Activated CD8-positive, alpha-beta T cell treated with anti-CD3 and anti-CD28 coated beads for 36 hours (primary cell): ENCODE results near the gene TRAPPC4. TPM values are rescaled to one million over a fixed set of nuclear protein-coding genes. Genes with fewer than 3 reads are reported as not detected.

Experiments
- ATAC-seq: fragments of 200-7000 bp; cut with Tn5 transposase; one replicate; pipeline ENCODE4 v1.10.0; 2021; ENCODE audit warnings: mild to moderate bottlenecking, moderate library complexity
- CTCF ChIA-PET: fragments of 350-600 bp; sonication (Branson Sonifier 250); formaldehyde crosslinking; loops from one replicate; lab custom pipeline; 2021; ENCODE audit warnings: antibody characterized with exemption; lab: Charles Lee
- POLR2A ChIA-PET: fragments of 350-600 bp; sonication (Branson Sonifier 250); formaldehyde crosslinking; loops from one replicate; lab custom pipeline; 2021; ENCODE audit warnings: antibody characterized with exemption; lab: Charles Lee
- DNase-seq: peaks from one replicate; pipeline ENCODE4 v3.0.0-alpha.2; 2020
- H3K27ac Mint-ChIP-seq: one replicate; pipeline ENCODE4 v1.8.0; 2021; ENCODE audit warnings: mild to moderate bottlenecking, mixed read lengths
- H3K27me3 Mint-ChIP-seq: one replicate; pipeline ENCODE4 v1.8.0; 2021; ENCODE audit warnings: mixed read lengths
- H3K36me3 Mint-ChIP-seq: one replicate; pipeline ENCODE4 v1.8.0; 2021; ENCODE audit warnings: low read depth, mixed read lengths
- H3K4me1 Mint-ChIP-seq: one replicate; pipeline ENCODE4 v1.8.0; 2021; ENCODE audit warnings: low read depth, mixed read lengths
- H3K4me3 Mint-ChIP-seq: one replicate; pipeline ENCODE4 v1.8.0; 2021; ENCODE audit warnings: mild to moderate bottlenecking, moderate library complexity, mixed read lengths
- H3K9me3 Mint-ChIP-seq: one replicate; pipeline ENCODE4 v1.8.0; 2021; ENCODE audit warnings: mixed read lengths
- CTCF ChIP-seq: fragments of 200-600 bp; IDR thresholded peaks from one replicate; pipeline ENCODE4 v1.8.0; 2022; ENCODE audit warnings: antibody characterized with exemption, mild to moderate bottlenecking
- intact Hi-C: fragments of 100-400 bp; cut with micrococcal nuclease; formaldehyde crosslinking; loops from one replicate; pipeline ENCODE4 v1.10.0; 2022
- total RNA-seq, 2 experiments: library from RNA; stranded (reverse); gene quantifications; one replicate each; pipeline ENCODE4 v1.2.3, GENCODE V29; 2021

TRAPPC4 gene
- total RNA-seq, 2 experiments from 2014 or later, result 69.5 to 71.4 TPM

GRCh38 chr11:119028346-119029068 lies 9.9 kb downstream of the TRAPPC4 start:
- intact Hi-C loops, result no loop called here
- ChIA-PET POLR2A (interaction anchor here (0.6 to 8.4 kb wide), 6 partner anchors 11 to 168 kb away, joined by 3 to 98 read pairs (median 3); partner anchors contain the start of genes CENATAC, RPS25 and TRAPPC4), CTCF (no interaction called here)
- Mint-ChIP-seq H3K9me3 (no peaks in the 10 kb centered on the region), H3K27me3 (no peaks in the 10 kb centered on the region), H3K36me3 (peaks cover 33% of the 10 kb centered on the region), H3K4me1 (peaks cover 40% of the 10 kb centered on the region), H3K4me3 (peak overlapping the region; percentile 70), H3K27ac (peak overlapping the region; percentile 90)
- no peak for DNase-seq
- TF ChIP-seq CTCF, result no peak
- no peak for ATAC-seq

- Mint-ChIP-seq H3K36me3 (peaks cover 28% of the 10 kb centered on the region), H3K4me1 (peaks cover 37% of the 10 kb centered on the region), H3K4me3 (peak overlapping the region; percentile 70), H3K27me3 (no peaks in the 10 kb centered on the region), H3K27ac (peak overlapping the region; percentile 90), H3K9me3 (no peaks in the 10 kb centered on the region)
- POLR2A ChIA-PET, result interaction anchor here (0.6 to 8.4 kb wide), 5 partner anchors 12 to 57 kb away, joined by 3 to 98 read pairs (median 3); partner anchors contain the start of genes CENATAC, RPS25 and TRAPPC4
- CTCF ChIA-PET, result no interaction called here
- TF ChIP-seq CTCF, result no peak
- DNase-seq, result no peak
- ATAC-seq, result no peak
- intact Hi-C loops, result no loop called here
Measured at GRCh38 chr11:119029069-119029339, 10.4 kb downstream of the TRAPPC4 start.

- peaks cover 25% of the 10 kb centered on the region for H3K36me3 Mint-ChIP-seq
Measured at GRCh38 chr11:119029340-119030028, 10.9 kb downstream of the TRAPPC4 start.

GRCh38 chr11:119030029-119030328 lies 11.4 kb downstream of the TRAPPC4 start:
- H3K4me1 Mint-ChIP-seq, result peaks cover 28% of the 10 kb centered on the region
- DNase-seq (no peak), ATAC-seq (no peak)
- H3K9me3 Mint-ChIP-seq, result no peaks in the 10 kb centered on the region
- no peak for TF ChIP-seq CTCF
- ChIA-PET POLR2A (interaction anchor here (0.8 to 8.4 kb wide), 12 partner anchors 13 to 91 kb away, joined by 3 to 98 read pairs (median 4); partner anchors contain the start of genes CENATAC, DPAGT1, HINFP and RPS25), CTCF (interaction anchor here (0.7 to 2.7 kb wide), 7 partner anchors 11 to 167 kb away, joined by 3 to 20 read pairs (median 5); partner anchors contain the start of genes HYOU1, RPS25 and VPS11)
- peak overlapping the region; percentile 70 for H3K4me3 Mint-ChIP-seq
- no peaks in the 10 kb centered on the region for H3K27me3 Mint-ChIP-seq
- H3K27ac Mint-ChIP-seq, result peak overlapping the region; percentile 90
- peaks cover 24% of the 10 kb centered on the region for H3K36me3 Mint-ChIP-seq
- intact Hi-C loops, result no loop called here

More at GRCh38 chr11:119029340-119030028, 10.9 kb downstream of the TRAPPC4 start:
- ATAC-seq (peak; percentile 57), DNase-seq (peak; percentile 85)
- H3K4me1 Mint-ChIP-seq, result peaks cover 32% of the 10 kb centered on the region
- intact Hi-C loops, result no loop called here
- H3K4me3 Mint-ChIP-seq, result peak overlapping the region; percentile 70
- H3K27me3 Mint-ChIP-seq, result no peaks in the 10 kb centered on the region
- no peak for TF ChIP-seq CTCF
- CTCF ChIA-PET, result interaction anchor here (1.0 to 2.7 kb wide), 4 partner anchors 10 to 38 kb away, joined by 5 to 20 read pairs (median 13); partner anchors contain the start of genes HYOU1, RPS25 and VPS11
- H3K9me3 Mint-ChIP-seq, result no peaks in the 10 kb centered on the region
- H3K27ac Mint-ChIP-seq, result peak overlapping the region; percentile 90
- POLR2A ChIA-PET, result interaction anchor here (0.8 to 8.4 kb wide), 10 partner anchors 12 to 72 kb away, joined by 3 to 98 read pairs (median 4); partner anchors contain the start of genes CENATAC, DPAGT1, RPS25 and TRAPPC4
